ENCODE measurements around the gene ZNF496.

- no peak for TF ChIP-seq CTCF (conservative IDR thresholded peaks at IDR 0.05 in 1 of 2, IDR thresholded peaks at IDR 0.05 in 1 of 2; ENCODE audit: low read depth in 1 of 2, low read length in 2 of 2)
- TF ChIP-seq EZH2 (IDR thresholded peaks at IDR 0.05; ENCODE audit: low read length, missing control alignments): no peak
These were observed 36.2 kb upstream of the ZNF496 start for GRCh38 chr1:247367786-247368422.

Data from fibroblast of lung (primary cell).